K562 (cell line): ENCODE measurements around the gene ZNF566. TPM values are rescaled to one million over a fixed set of nuclear protein-coding genes. Genes with fewer than 3 reads are reported as not detected.

Experiments
- ARHGAP35 ChIP-seq: fragments of 450-650 bp; IDR thresholded peaks from 2 replicates; pipeline ENCODE4 v1.6.1; 2018; ENCODE audit not compliant: partially characterized antibody
- BRCA1 ChIP-seq, 2 experiments: fragments of 450-650 bp in 1 of 2; sonication (generic) in 1 of 2; formaldehyde crosslinking in 1 of 2; IDR thresholded peaks; 2 replicates each; pipeline versions ENCODE4 v1.5.0 to v1.6.1; 2017 to 2020; ENCODE audit warnings: mild to moderate bottlenecking in 1 of 2, missing genetic modification reagents in 1 of 2
- COPS2 ChIP-seq: fragments of 450-650 bp; conservative IDR thresholded peaks from 2 replicates; pipeline ENCODE4 v1.6.1; 2016; ENCODE audit warnings: mild to moderate bottlenecking, moderate library complexity
- CREBBP ChIP-seq: IDR thresholded peaks from one replicate; pipeline ENCODE4 v1.6.1; 2012; ENCODE audit warnings: low read depth, mild to moderate bottlenecking, control low read depth, inconsistent platforms, low read length
- CTBP1 ChIP-seq: fragments of 450-650 bp; IDR thresholded peaks from 2 replicates; pipeline ENCODE4 v1.6.1; 2016; ENCODE audit warnings: borderline replicate concordance
- ELF4 ChIP-seq: fragments of 450-650 bp; formaldehyde crosslinking; IDR thresholded peaks from 2 replicates; pipeline ENCODE4 v1.4.0; 2022; ENCODE audit warnings: missing genetic modification characterization
- GABPB1 ChIP-seq: sonication (generic); formaldehyde crosslinking; IDR thresholded peaks from 2 replicates; pipeline ENCODE4 v1.8.0; 2022; ENCODE audit warnings: mild to moderate bottlenecking, missing genetic modification reagents
- HDAC2 ChIP-seq: fragments of 450-650 bp; IDR thresholded peaks from 2 replicates; pipeline ENCODE4 v1.6.1; 2016; ENCODE audit warnings: mild to moderate bottlenecking
- NR2C1 ChIP-seq, 2 experiments: fragments of 450-650 bp; IDR thresholded peaks; 2 replicates each; pipeline ENCODE4 v1.6.1; 2017; ENCODE audit warnings: mild to moderate bottlenecking in 2 of 2, antibody characterized with exemption in 1 of 2, inconsistent platforms in 1 of 2, missing compliant biosample characterization in 1 of 2, missing genetic modification characterization in 1 of 2
- RNF219 ChIP-seq: fragments of 250-450 bp; sonication (Bioruptor Pico); IDR thresholded peaks from 2 replicates; pipeline ENCODE4 v1.5.0; 2022; ENCODE audit warnings: mild to moderate bottlenecking
- RUNX1 ChIP-seq: sonication (generic); IDR thresholded peaks from 2 replicates; pipeline ENCODE4 v1.6.1; 2016; ENCODE audit warnings: antibody characterized with exemption, low read depth
- TAF9B ChIP-seq: fragments of 450-650 bp; IDR thresholded peaks from 2 replicates; pipeline ENCODE4 v1.6.1; 2018; ENCODE audit warnings: mild to moderate bottlenecking; ENCODE audit not compliant: partially characterized antibody
- ZFP1 ChIP-seq: fragments of 450-650 bp; formaldehyde crosslinking; IDR thresholded peaks from 2 replicates; pipeline ENCODE4 v1.4.0; 2020; ENCODE audit warnings: mild to moderate bottlenecking, mixed read lengths
- ZNF584 ChIP-seq: fragments of 200-800 bp; sonication (Bioruptor generic); IDR thresholded peaks from 2 replicates; pipeline ENCODE4 v1.6.1; 2016; ENCODE audit warnings: low read depth, mild to moderate bottlenecking, missing genetic modification characterization, missing compliant biosample characterization
- ZNF699 ChIP-seq: fragments of 250-450 bp; sonication (Bioruptor Pico); IDR thresholded peaks from 2 replicates; pipeline ENCODE4 v1.8.0; 2021; ENCODE audit warnings: mild to moderate bottlenecking, moderate library complexity; ENCODE audit not compliant: insufficient replicate concordance
- ZNF707 ChIP-seq: fragments of 250-450 bp; sonication (Bioruptor Pico); conservative IDR thresholded peaks from 2 replicates; pipeline ENCODE4 v1.8.0; 2022; ENCODE audit warnings: inconsistent platforms, mild to moderate bottlenecking, moderate library complexity
- polyA plus RNA-seq, 8 experiments: library from polyadenylated mRNA; depleted of rRNA in 4 of 8; stranded (reverse) in 5 of 8; unstranded in 3 of 8; fragments of >200 nt; fragmentation: Nextera tagmentation in 2 of 8; fragmentation: Illumina TruSeq in 1 of 8; extraction: Ambion mirVana in 2 of 8; extraction: Trizol in 1 of 8; gene quantifications; 2 replicates each; pipeline versions ENCODE4 v1.2.1 to v1.2.3, GENCODE V29; 2011 to 2014; ENCODE audit warnings: inconsistent platforms in 1 of 8, missing spikeins in 1 of 8
- total RNA-seq, 7 experiments: library from RNA; depleted of rRNA in 6 of 7; stranded (reverse); fragments of >200 nt in 6 of 7; fragmentation: Illumina TruSeq in 2 of 7; extraction: Trizol in 2 of 7; gene quantifications; 2 replicates each; pipeline versions ENCODE4 v1.2.1 to v1.2.3, GENCODE V29; 2011 to 2021; ENCODE audit warnings: low replicate concordance in 1 of 7
- TF ChIP-seq, protein P1 (sequence below): fragments of 450-650 bp; conservative IDR thresholded peaks from 2 replicates; pipeline ENCODE4 v1.6.1; 2016; ENCODE audit warnings: missing genetic modification characterization, low read depth, mild to moderate bottlenecking, control low read depth, missing compliant biosample characterization
- TF ChIP-seq, protein P2 (sequence below): IDR thresholded peaks from 3 replicates; pipeline ENCODE4 v1.6.1; 2011; ENCODE audit warnings: borderline replicate concordance, mild to moderate bottlenecking; ENCODE audit not compliant: insufficient read length, insufficient read depth
- TF ChIP-seq, protein P3 (sequence below), 2 experiments: fragments of 450-650 bp in 1 of 2; IDR thresholded peaks; 2 replicates each; pipeline ENCODE4 v1.6.1; 2011 to 2017; ENCODE audit warnings: low read depth in 2 of 2, antibody characterized with exemption in 1 of 2, borderline replicate concordance in 1 of 2, low read length in 1 of 2, mild to moderate bottlenecking in 1 of 2, mixed read lengths in 1 of 2; ENCODE audit not compliant: control insufficient read depth in 1 of 2

ZNF566 gene
- total and polyA plus RNA-seq, 9 of the 15 experiments (the other 6 are each of a cell fraction or from before 2014, with no cell fraction given) = 5.5 to 11.4 (median 9.7) TPM

- TF ChIP-seq, protein P1, sequence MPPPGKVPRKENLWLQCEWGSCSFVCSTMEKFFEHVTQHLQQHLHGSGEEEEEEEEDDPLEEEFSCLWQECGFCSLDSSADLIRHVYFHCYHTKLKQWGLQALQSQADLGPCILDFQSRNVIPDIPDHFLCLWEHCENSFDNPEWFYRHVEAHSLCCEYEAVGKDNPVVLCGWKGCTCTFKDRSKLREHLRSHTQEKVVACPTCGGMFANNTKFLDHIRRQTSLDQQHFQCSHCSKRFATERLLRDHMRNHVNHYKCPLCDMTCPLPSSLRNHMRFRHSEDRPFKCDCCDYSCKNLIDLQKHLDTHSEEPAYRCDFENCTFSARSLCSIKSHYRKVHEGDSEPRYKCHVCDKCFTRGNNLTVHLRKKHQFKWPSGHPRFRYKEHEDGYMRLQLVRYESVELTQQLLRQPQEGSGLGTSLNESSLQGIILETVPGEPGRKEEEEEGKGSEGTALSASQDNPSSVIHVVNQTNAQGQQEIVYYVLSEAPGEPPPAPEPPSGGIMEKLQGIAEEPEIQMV (tag) = no peak
- TF ChIP-seq ZNF584 (no peak), RNF219 (CRISPR knock-in tag) (no peak), ELF4 (CRISPR knock-in tag) (no peak), COPS2 (no peak), GABPB1 (CRISPR knock-in tag) (peak; percentile 44; the same call in 1 of the 2 replicates), TAF9B (peak; percentile 88), CREBBP (no peak), CTBP1 (peak; percentile 39; the same call in 1 of the 2 replicates), ARHGAP35 (no peak), HDAC2 (no peak), ZNF707 (CRISPR knock-in tag) (no peak), NR2C1 (IDR thresholded peaks at IDR 0.05) (peak; percentile 80), NR2C1 (tag; IDR thresholded peaks at IDR 0.05) (peak; percentile 82), RUNX1 (no peak), BRCA1 (IDR thresholded peaks at IDR 0.05) (no peak), BRCA1 (CRISPR knock-in tag; IDR thresholded peaks at IDR 0.05) (no peak), ZFP1 (no peak), ZNF699 (CRISPR knock-in tag) (no peak)
- TF ChIP-seq, protein P2, sequence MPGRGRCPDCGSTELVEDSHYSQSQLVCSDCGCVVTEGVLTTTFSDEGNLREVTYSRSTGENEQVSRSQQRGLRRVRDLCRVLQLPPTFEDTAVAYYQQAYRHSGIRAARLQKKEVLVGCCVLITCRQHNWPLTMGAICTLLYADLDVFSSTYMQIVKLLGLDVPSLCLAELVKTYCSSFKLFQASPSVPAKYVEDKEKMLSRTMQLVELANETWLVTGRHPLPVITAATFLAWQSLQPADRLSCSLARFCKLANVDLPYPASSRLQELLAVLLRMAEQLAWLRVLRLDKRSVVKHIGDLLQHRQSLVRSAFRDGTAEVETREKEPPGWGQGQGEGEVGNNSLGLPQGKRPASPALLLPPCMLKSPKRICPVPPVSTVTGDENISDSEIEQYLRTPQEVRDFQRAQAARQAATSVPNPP = no peak
- TF ChIP-seq, protein P3, sequence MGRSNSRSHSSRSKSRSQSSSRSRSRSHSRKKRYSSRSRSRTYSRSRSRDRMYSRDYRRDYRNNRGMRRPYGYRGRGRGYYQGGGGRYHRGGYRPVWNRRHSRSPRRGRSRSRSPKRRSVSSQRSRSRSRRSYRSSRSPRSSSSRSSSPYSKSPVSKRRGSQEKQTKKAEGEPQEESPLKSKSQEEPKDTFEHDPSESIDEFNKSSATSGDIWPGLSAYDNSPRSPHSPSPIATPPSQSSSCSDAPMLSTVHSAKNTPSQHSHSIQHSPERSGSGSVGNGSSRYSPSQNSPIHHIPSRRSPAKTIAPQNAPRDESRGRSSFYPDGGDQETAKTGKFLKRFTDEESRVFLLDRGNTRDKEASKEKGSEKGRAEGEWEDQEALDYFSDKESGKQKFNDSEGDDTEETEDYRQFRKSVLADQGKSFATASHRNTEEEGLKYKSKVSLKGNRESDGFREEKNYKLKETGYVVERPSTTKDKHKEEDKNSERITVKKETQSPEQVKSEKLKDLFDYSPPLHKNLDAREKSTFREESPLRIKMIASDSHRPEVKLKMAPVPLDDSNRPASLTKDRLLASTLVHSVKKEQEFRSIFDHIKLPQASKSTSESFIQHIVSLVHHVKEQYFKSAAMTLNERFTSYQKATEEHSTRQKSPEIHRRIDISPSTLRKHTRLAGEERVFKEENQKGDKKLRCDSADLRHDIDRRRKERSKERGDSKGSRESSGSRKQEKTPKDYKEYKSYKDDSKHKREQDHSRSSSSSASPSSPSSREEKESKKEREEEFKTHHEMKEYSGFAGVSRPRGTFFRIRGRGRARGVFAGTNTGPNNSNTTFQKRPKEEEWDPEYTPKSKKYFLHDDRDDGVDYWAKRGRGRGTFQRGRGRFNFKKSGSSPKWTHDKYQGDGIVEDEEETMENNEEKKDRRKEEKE (IDR thresholded peaks at IDR 0.05; ENCODE audit: borderline replicate concordance in 1 of 2, control insufficient read depth in 1 of 2, low read depth in 2 of 2, low read length in 1 of 2) = no peak
Measured at GRCh38 chr19:36528194-36528920, 39.0 kb upstream of the ZNF566 start, which contains the start of gene ZNF260 (continued).
